PC-3 (cell line): ENCODE results near the gene HNF4A. TPM values are rescaled to one million over a fixed set of nuclear protein-coding genes. Genes with fewer than 3 reads are reported as not detected.

Experiments used
- ATAC-seq: fragments of 200-7000 bp; cut with Tn5 transposase; 2 replicates; pipeline ENCODE4 v1.9.1; 2020; ENCODE audit warnings: mild to moderate bottlenecking, moderate library complexity
- BruUV-seq: library from RNA; stranded (reverse); fragments of 400-500 nt; replicated peaks from 2 replicates; lab custom pipeline; 2021; lab: Mats Ljungman, UMichigan
- CTCF ChIA-PET: fragments of 300-600 bp; sonication (Branson Sonifier 250); formaldehyde crosslinking; loops from one replicate; lab custom pipeline; 2022; ENCODE audit warnings: antibody characterized with exemption; lab: Charles Lee
- POLR2A ChIA-PET: fragments of 300-600 bp; sonication (Branson Sonifier 250); formaldehyde crosslinking; loops from one replicate; lab custom pipeline; 2022; ENCODE audit warnings: antibody characterized with exemption; ENCODE audit not compliant: unreplicated experiment; lab: Charles Lee
- DNase-seq: peaks from one replicate; pipeline ENCODE4 v3.0.0-alpha.2; 2015
- H2AFZ ChIP-seq: fragments of 300-600 bp; sonication (generic); 2 replicates; pipeline ENCODE4 v1.6.0; 2016; ENCODE audit warnings: antibody characterized with exemption, low read length
- H3F3A ChIP-seq: fragments of 300-600 bp; sonication (generic); one replicate; pipeline ENCODE4 v1.6.0; 2017; ENCODE audit warnings: antibody characterized with exemption, low read length, control low read depth, mild to moderate bottlenecking; ENCODE audit not compliant: unreplicated experiment
- H3K27ac ChIP-seq: fragments of 300-600 bp; sonication (generic); 2 replicates; pipeline ENCODE4 v1.5.1; 2016; ENCODE audit warnings: mild to moderate bottlenecking, low read length
- H3K27me3 ChIP-seq: fragments of 300-600 bp; sonication (generic); 2 replicates; pipeline ENCODE4 v1.6.1; 2016; ENCODE audit warnings: low read length, mixed read lengths
- H3K36me3 ChIP-seq: fragments of 300-600 bp; sonication (generic); 2 replicates; pipeline ENCODE4 v1.6.1; 2016; ENCODE audit warnings: low read depth, mixed run types, low read length, mixed read lengths
- H3K4me1 ChIP-seq: fragments of 300-600 bp; sonication (generic); 2 replicates; pipeline ENCODE4 v1.5.1; 2016; ENCODE audit warnings: low read length; ENCODE audit not compliant: insufficient read depth
- H3K4me2 ChIP-seq: fragments of 300-600 bp; sonication (generic); 2 replicates; pipeline ENCODE4 v1.6.0; 2016; ENCODE audit warnings: low read length
- H3K4me3 ChIP-seq: fragments of 300-600 bp; sonication (generic); 2 replicates; pipeline ENCODE4 v1.5.1; 2016; ENCODE audit warnings: mild to moderate bottlenecking, low read length, mixed read lengths
- H3K79me2 ChIP-seq: fragments of 300-600 bp; sonication (generic); 2 replicates; pipeline ENCODE4 v1.6.1; 2017; ENCODE audit warnings: low read length, mixed read lengths
- H3K9ac ChIP-seq: fragments of 300-600 bp; sonication (generic); 2 replicates; pipeline ENCODE4 v1.6.0; 2016; ENCODE audit warnings: mild to moderate bottlenecking, low read length
- H3K9me2 ChIP-seq: fragments of 300-600 bp; sonication (generic); replicated peaks from 2 replicates; pipeline ENCODE4 v1.6.1; 2016; ENCODE audit warnings: mixed run types, low read length, mixed read lengths
- H3K9me3 ChIP-seq: fragments of 300-600 bp; sonication (generic); 2 replicates; pipeline ENCODE4 v1.6.1; 2016; ENCODE audit warnings: low read length, mixed read lengths
- H4K20me1 ChIP-seq: fragments of 300-600 bp; sonication (generic); 2 replicates; pipeline ENCODE4 v1.6.1; 2016; ENCODE audit warnings: low read length, mixed read lengths
- EZH2 ChIP-seq: fragments of 300-600 bp; sonication (generic); IDR thresholded peaks from one replicate; pipeline ENCODE4 v1.6.1; 2017; ENCODE audit warnings: antibody characterized with exemption, mild to moderate bottlenecking, low read length; ENCODE audit not compliant: unreplicated experiment
- EZH2phosphoT487 ChIP-seq: fragments of 300-600 bp; sonication (generic); IDR thresholded peaks from 2 replicates; pipeline ENCODE4 v1.6.1; 2018; ENCODE audit warnings: mild to moderate bottlenecking, antibody characterized with exemption, low read length, borderline replicate concordance
- intact Hi-C: fragments of 100-400 bp; cut with micrococcal nuclease; formaldehyde crosslinking; loops from 2 replicates; pipeline ENCODE4 v1.9.0; 2023
- total RNA-seq: library from RNA; depleted of rRNA; stranded (reverse); fragments of >200 nt; gene quantifications from 2 replicates; pipeline ENCODE4 v1.2.3, GENCODE V29; 2014
- TF ChIP-seq, protein P1 (sequence below): fragments of 300-600 bp; sonication (generic); conservative IDR thresholded peaks from 2 replicates; pipeline ENCODE4 v1.5.1; 2017; ENCODE audit warnings: antibody characterized with exemption, low read depth, mild to moderate bottlenecking, low read length

Gene HNF4A
- total RNA-seq, 1 experiment from 2014 or later, result not detected

DNA sequence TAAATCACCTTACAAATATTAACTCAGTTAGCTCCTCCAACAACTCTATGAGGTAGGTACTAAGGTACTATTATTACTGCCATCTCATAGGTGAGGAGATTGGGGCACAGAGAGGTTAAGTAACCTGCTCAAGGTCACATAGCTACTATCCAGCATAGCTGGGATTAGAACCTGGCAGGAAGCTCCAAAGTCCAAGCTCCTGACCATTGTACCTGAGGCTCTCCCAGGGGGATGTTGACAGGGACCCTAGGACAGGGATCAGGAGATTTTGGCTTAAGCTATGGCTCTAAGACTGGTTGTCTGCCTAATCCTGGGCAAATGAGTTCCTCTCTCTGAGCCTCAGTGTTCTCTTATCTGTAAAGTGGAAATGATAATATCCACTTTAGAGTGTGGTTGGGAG is 59.3 kb downstream of the HNF4A start:
- TF ChIP-seq EZH2, result no peak
- no peak for TF ChIP-seq EZH2phosphoT487
- TF ChIP-seq, protein P1, sequence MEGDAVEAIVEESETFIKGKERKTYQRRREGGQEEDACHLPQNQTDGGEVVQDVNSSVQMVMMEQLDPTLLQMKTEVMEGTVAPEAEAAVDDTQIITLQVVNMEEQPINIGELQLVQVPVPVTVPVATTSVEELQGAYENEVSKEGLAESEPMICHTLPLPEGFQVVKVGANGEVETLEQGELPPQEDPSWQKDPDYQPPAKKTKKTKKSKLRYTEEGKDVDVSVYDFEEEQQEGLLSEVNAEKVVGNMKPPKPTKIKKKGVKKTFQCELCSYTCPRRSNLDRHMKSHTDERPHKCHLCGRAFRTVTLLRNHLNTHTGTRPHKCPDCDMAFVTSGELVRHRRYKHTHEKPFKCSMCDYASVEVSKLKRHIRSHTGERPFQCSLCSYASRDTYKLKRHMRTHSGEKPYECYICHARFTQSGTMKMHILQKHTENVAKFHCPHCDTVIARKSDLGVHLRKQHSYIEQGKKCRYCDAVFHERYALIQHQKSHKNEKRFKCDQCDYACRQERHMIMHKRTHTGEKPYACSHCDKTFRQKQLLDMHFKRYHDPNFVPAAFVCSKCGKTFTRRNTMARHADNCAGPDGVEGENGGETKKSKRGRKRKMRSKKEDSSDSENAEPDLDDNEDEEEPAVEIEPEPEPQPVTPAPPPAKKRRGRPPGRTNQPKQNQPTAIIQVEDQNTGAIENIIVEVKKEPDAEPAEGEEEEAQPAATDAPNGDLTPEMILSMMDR, result no peak
- no peaks in the 10 kb centered on the region for H3K79me2 ChIP-seq
- no peak overlapping the region for H3K9ac ChIP-seq
- H3K9me3 ChIP-seq, result no peaks in the 10 kb centered on the region
- H4K20me1 ChIP-seq, result no peaks in the 10 kb centered on the region
- no peaks in the 10 kb centered on the region for H3F3A ChIP-seq
- H3K4me2 ChIP-seq, result no peak overlapping the region
- no peak overlapping the region for H3K27ac ChIP-seq
- intact Hi-C loops, result no loop called here
- DNase-seq (no peak), ATAC-seq (no peak)
- peaks cover 7% of the 10 kb centered on the region for H3K4me1 ChIP-seq
- no peak overlapping the region for H2AFZ ChIP-seq
- no peak overlapping the region for H3K4me3 ChIP-seq
- BruUV-seq, result no TSS peak
- no peaks in the 10 kb centered on the region for H3K36me3 ChIP-seq
- no peaks in the 10 kb centered on the region for H3K27me3 ChIP-seq
- POLR2A ChIA-PET, result no interaction called here
- CTCF ChIA-PET, result interaction anchor here (0.5 kb wide), 1 partner anchor 63 kb away, joined by 4 read pairs; no protein-coding TSS in a partner anchor
- H3K9me2 ChIP-seq, result no peaks in the 10 kb centered on the region

DNA sequence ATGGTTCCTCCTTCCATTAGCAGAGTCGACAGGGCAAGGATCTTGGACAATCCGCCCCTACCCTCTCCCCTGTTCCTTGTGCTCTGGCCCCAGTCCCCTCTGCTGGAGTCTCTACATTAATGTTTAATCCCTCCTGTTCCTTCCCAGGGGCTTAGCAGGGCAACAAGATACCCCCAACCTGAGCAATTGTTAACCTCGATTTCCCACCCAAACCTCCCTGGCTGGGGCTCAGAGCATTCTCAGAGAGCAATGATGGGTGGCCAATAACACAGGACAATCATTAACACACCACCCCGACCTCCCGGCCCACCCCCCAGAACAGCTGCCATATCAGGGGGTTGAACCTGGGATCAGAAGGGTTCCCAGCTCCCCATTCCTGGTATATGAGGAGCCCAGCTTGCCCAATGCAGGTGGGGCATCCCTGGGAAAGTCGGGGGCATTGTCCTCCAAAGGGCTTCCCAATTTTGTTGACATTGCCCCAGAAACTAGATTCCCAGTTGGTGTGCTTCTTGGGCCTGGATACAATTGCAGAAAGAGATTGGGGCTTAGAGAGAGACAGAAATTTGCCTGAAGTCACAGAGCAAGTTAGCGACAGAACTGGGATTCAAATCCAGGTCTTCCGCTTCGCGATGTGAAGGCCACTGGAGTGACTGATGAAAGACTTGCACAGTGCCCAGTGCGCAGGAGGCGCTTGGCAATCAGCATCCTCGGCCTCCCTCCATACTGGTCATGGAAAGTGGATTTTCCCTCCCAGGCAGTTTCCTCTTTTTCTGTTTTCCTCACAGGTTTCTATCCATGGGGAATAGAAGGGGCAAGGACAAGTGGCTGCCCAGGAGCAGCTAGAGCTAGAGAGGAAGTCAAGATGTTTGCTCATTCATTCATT is 60.6 kb downstream of the HNF4A start:
- no peak overlapping the region for H3K27ac ChIP-seq
- intact Hi-C loops, result no loop called here
- no peak overlapping the region for H3K4me3 ChIP-seq
- no peak for ATAC-seq
- H3K27me3 ChIP-seq, result no peaks in the 10 kb centered on the region
- ChIA-PET POLR2A (no interaction called here), CTCF (no interaction called here)
- DNase-seq, result no peak
- no peak for TF ChIP-seq EZH2
- TF ChIP-seq, protein P1, result no peak
- TF ChIP-seq EZH2phosphoT487, result no peak
- BruUV-seq, result no TSS peak
- no peaks in the 10 kb centered on the region for H4K20me1 ChIP-seq
- no peaks in the 10 kb centered on the region for H3K9me2 ChIP-seq
- H3K79me2 ChIP-seq, result no peaks in the 10 kb centered on the region
- H3K36me3 ChIP-seq, result no peaks in the 10 kb centered on the region
- H3F3A ChIP-seq, result no peaks in the 10 kb centered on the region
- H2AFZ ChIP-seq, result no peak overlapping the region
- H3K9ac ChIP-seq, result no peak overlapping the region
- no peak overlapping the region for H3K4me2 ChIP-seq
- no peaks in the 10 kb centered on the region for H3K4me1 ChIP-seq
- no peaks in the 10 kb centered on the region for H3K9me3 ChIP-seq
